Measurements from ENCODE around the gene RBFOX2.
"Not testable (repeated sequence)": the region's sequence is repeated elsewhere in the genome, so short reads cannot be mapped to it uniquely, and the experiment has no call there.

The RBFOX2 gene

GRCh38 chr22:35719212-35719875, 309.3 kb downstream of the RBFOX2 start:
- Histone ChIP-seq H3K27me3 (replicated peaks; ENCODE audit: control insufficient read depth, insufficient read depth, low read length, poor library complexity, severe bottlenecking) (no peaks in the 10 kb centered on the region), H3K36me3 (ENCODE audit: control insufficient read depth, insufficient read depth, low read length) (no peaks in the 10 kb centered on the region), H3K4me1 (ENCODE audit: control insufficient read depth, insufficient read depth, low read length, poor library complexity, severe bottlenecking) (no peaks in the 10 kb centered on the region), H3K4me3 (ENCODE audit: insufficient read depth, low read depth, low read length, poor library complexity, severe bottlenecking) (no peak overlapping the region), H3K9me3 (ENCODE audit: control insufficient read depth, low read length) (no peaks in the 10 kb centered on the region), H3K27ac (ENCODE audit: insufficient read depth, low read length, poor library complexity, severe bottlenecking) (no peak overlapping the region)
- DNase-seq: no peak

- no peak for DNase-seq
- Histone ChIP-seq H3K4me1 (ENCODE audit: control insufficient read depth, insufficient read depth, low read length, poor library complexity, severe bottlenecking) (no peaks in the 10 kb centered on the region), H3K9me3 (ENCODE audit: control insufficient read depth, low read length) (no peaks in the 10 kb centered on the region), H3K27me3 (replicated peaks; ENCODE audit: control insufficient read depth, insufficient read depth, low read length, poor library complexity, severe bottlenecking) (no peaks in the 10 kb centered on the region), H3K4me3 (ENCODE audit: insufficient read depth, low read depth, low read length, poor library complexity, severe bottlenecking) (no peak within 1 kb of the TSS), H3K27ac (ENCODE audit: insufficient read depth, low read length, poor library complexity, severe bottlenecking) (no peak within 1 kb of the TSS), H3K36me3 (ENCODE audit: control insufficient read depth, insufficient read depth, low read length) (no peaks in the 10 kb centered on the region)
Observed at GRCh38 chr22:35717572-35717971, 311.1 kb downstream of the RBFOX2 start, which contains the start of gene APOL5. TSS of gene APOL5 (plus strand) at chr22:35717872. CDS start at chr22:35717872, 0 bp downstream.

GRCh38 chr22:35712672-35713071, 316.0 kb downstream of the RBFOX2 start:
- Histone ChIP-seq H3K27me3 (replicated peaks; ENCODE audit: control insufficient read depth, insufficient read depth, low read length, poor library complexity, severe bottlenecking) (no peaks in the 10 kb centered on the region), H3K4me3 (ENCODE audit: insufficient read depth, low read depth, low read length, poor library complexity, severe bottlenecking) (no peak overlapping the region)

GRCh38 chr22:35711336-35711735, 317.3 kb downstream of the RBFOX2 start:
- Histone ChIP-seq H3K4me1 (ENCODE audit: control insufficient read depth, insufficient read depth, low read length, poor library complexity, severe bottlenecking) (no peaks in the 10 kb centered on the region), H3K4me3 (ENCODE audit: insufficient read depth, low read depth, low read length, poor library complexity, severe bottlenecking) (no peak overlapping the region), H3K27ac (ENCODE audit: insufficient read depth, low read length, poor library complexity, severe bottlenecking) (no peak overlapping the region), H3K9me3 (ENCODE audit: control insufficient read depth, low read length) (no peaks in the 10 kb centered on the region), H3K27me3 (replicated peaks; ENCODE audit: control insufficient read depth, insufficient read depth, low read length, poor library complexity, severe bottlenecking) (no peaks in the 10 kb centered on the region), H3K36me3 (ENCODE audit: control insufficient read depth, insufficient read depth, low read length) (no peaks in the 10 kb centered on the region)
- DNase-seq: no peak

More at GRCh38 chr22:35712672-35713071, 316.0 kb downstream of the RBFOX2 start:
- Histone ChIP-seq H3K9me3 (ENCODE audit: control insufficient read depth, low read length) (no peaks in the 10 kb centered on the region), H3K27ac (ENCODE audit: insufficient read depth, low read length, poor library complexity, severe bottlenecking) (no peak overlapping the region), H3K36me3 (ENCODE audit: control insufficient read depth, insufficient read depth, low read length) (no peaks in the 10 kb centered on the region), H3K4me1 (ENCODE audit: control insufficient read depth, insufficient read depth, low read length, poor library complexity, severe bottlenecking) (no peaks in the 10 kb centered on the region)
- no peak for DNase-seq

GRCh38 chr22:35708917-35709316, 319.7 kb downstream of the RBFOX2 start:
- DNase-seq: no peak
- Histone ChIP-seq H3K27ac (ENCODE audit: insufficient read depth, low read length, poor library complexity, severe bottlenecking) (no peak overlapping the region), H3K36me3 (ENCODE audit: control insufficient read depth, insufficient read depth, low read length) (no peaks in the 10 kb centered on the region), H3K4me1 (ENCODE audit: control insufficient read depth, insufficient read depth, low read length, poor library complexity, severe bottlenecking) (no peaks in the 10 kb centered on the region), H3K9me3 (ENCODE audit: control insufficient read depth, low read length) (no peaks in the 10 kb centered on the region), H3K27me3 (replicated peaks; ENCODE audit: control insufficient read depth, insufficient read depth, low read length, poor library complexity, severe bottlenecking) (no peaks in the 10 kb centered on the region), H3K4me3 (ENCODE audit: insufficient read depth, low read depth, low read length, poor library complexity, severe bottlenecking) (no peak overlapping the region)

- DNase-seq: no peak
- Histone ChIP-seq H3K4me3 (ENCODE audit: insufficient read depth, low read depth, low read length, poor library complexity, severe bottlenecking) (no peak overlapping the region), H3K36me3 (ENCODE audit: control insufficient read depth, insufficient read depth, low read length) (no peaks in the 10 kb centered on the region), H3K27ac (ENCODE audit: insufficient read depth, low read length, poor library complexity, severe bottlenecking) (no peak overlapping the region), H3K27me3 (replicated peaks; ENCODE audit: control insufficient read depth, insufficient read depth, low read length, poor library complexity, severe bottlenecking) (no peaks in the 10 kb centered on the region), H3K4me1 (ENCODE audit: control insufficient read depth, insufficient read depth, low read length, poor library complexity, severe bottlenecking) (no peaks in the 10 kb centered on the region), H3K9me3 (ENCODE audit: control insufficient read depth, low read length) (no peaks in the 10 kb centered on the region)
Observed at GRCh38 chr22:35708453-35708852, 320.2 kb downstream of the RBFOX2 start.

GRCh38 chr22:35705141-35705540, 323.5 kb downstream of the RBFOX2 start:
- Histone ChIP-seq H3K27me3 (replicated peaks; ENCODE audit: control insufficient read depth, insufficient read depth, low read length, poor library complexity, severe bottlenecking) (no peaks in the 10 kb centered on the region), H3K27ac (ENCODE audit: insufficient read depth, low read length, poor library complexity, severe bottlenecking) (no peak overlapping the region), H3K4me3 (ENCODE audit: insufficient read depth, low read depth, low read length, poor library complexity, severe bottlenecking) (no peak overlapping the region), H3K9me3 (ENCODE audit: control insufficient read depth, low read length) (no peaks in the 10 kb centered on the region), H3K36me3 (ENCODE audit: control insufficient read depth, insufficient read depth, low read length) (no peaks in the 10 kb centered on the region), H3K4me1 (ENCODE audit: control insufficient read depth, insufficient read depth, low read length, poor library complexity, severe bottlenecking) (no peaks in the 10 kb centered on the region)
- no peak for DNase-seq

- H3K36me3 ChIP-seq (ENCODE audit: control insufficient read depth, insufficient read depth, low read length): no peaks in the 10 kb centered on the region
- DNase-seq: no peak
- no peak overlapping the region for H3K27ac ChIP-seq (ENCODE audit: insufficient read depth, low read length, poor library complexity, severe bottlenecking)
- H3K4me1 ChIP-seq (ENCODE audit: control insufficient read depth, insufficient read depth, low read length, poor library complexity, severe bottlenecking): no peaks in the 10 kb centered on the region
- H3K4me3 ChIP-seq (ENCODE audit: insufficient read depth, low read depth, low read length, poor library complexity, severe bottlenecking): no peak overlapping the region
- H3K27me3 ChIP-seq (replicated peaks; ENCODE audit: control insufficient read depth, insufficient read depth, low read length, poor library complexity, severe bottlenecking): no peaks in the 10 kb centered on the region
- no peaks in the 10 kb centered on the region for H3K9me3 ChIP-seq (ENCODE audit: control insufficient read depth, low read length)
Observed at GRCh38 chr22:35703861-35704584, 324.6 kb downstream of the RBFOX2 start.

GRCh38 chr22:35699852-35700251, 328.8 kb downstream of the RBFOX2 start:
- H3K27me3 ChIP-seq (replicated peaks; ENCODE audit: control insufficient read depth, insufficient read depth, low read length, poor library complexity, severe bottlenecking); DNase-seq; H3K36me3 ChIP-seq (ENCODE audit: control insufficient read depth, insufficient read depth, low read length); H3K4me3 ChIP-seq (ENCODE audit: insufficient read depth, low read depth, low read length, poor library complexity, severe bottlenecking); H3K4me1 ChIP-seq (ENCODE audit: control insufficient read depth, insufficient read depth, low read length, poor library complexity, severe bottlenecking); H3K27ac ChIP-seq (ENCODE audit: insufficient read depth, low read length, poor library complexity, severe bottlenecking); H3K9me3 ChIP-seq (ENCODE audit: control insufficient read depth, low read length): not testable (repeated sequence)

GRCh38 chr22:35697142-35697541, 331.5 kb downstream of the RBFOX2 start:
- Histone ChIP-seq H3K27ac (ENCODE audit: insufficient read depth, low read length, poor library complexity, severe bottlenecking) (no peak overlapping the region), H3K4me3 (ENCODE audit: insufficient read depth, low read depth, low read length, poor library complexity, severe bottlenecking) (no peak overlapping the region), H3K27me3 (replicated peaks; ENCODE audit: control insufficient read depth, insufficient read depth, low read length, poor library complexity, severe bottlenecking) (no peaks in the 10 kb centered on the region), H3K9me3 (ENCODE audit: control insufficient read depth, low read length) (no peaks in the 10 kb centered on the region), H3K36me3 (ENCODE audit: control insufficient read depth, insufficient read depth, low read length) (no peaks in the 10 kb centered on the region), H3K4me1 (ENCODE audit: control insufficient read depth, insufficient read depth, low read length, poor library complexity, severe bottlenecking) (no peaks in the 10 kb centered on the region)
- DNase-seq: no peak
